HepG2 (cell line): Measurements from ENCODE around the gene ASPM. TPM values are rescaled to one million over a fixed set of nuclear protein-coding genes. Genes with fewer than 3 reads are reported as not detected.

Source experiments
- ATAC-seq: fragments of 200-7000 bp; cut with Tn5 transposase; 3 replicates; pipeline ENCODE4 v1.9.1; 2020; ENCODE audit warnings: mild to moderate bottlenecking, moderate library complexity
- BruUV-seq: library from RNA; stranded (reverse); fragments of 400-500 nt; replicated peaks from 2 replicates; lab custom pipeline; 2021; lab: Mats Ljungman, UMichigan
- CTCF ChIA-PET: fragments of 300-600 bp; formaldehyde crosslinking; extraction: SDS; loops from one replicate; lab custom pipeline; 2021; ENCODE audit warnings: low total read pairs, inconsistent platforms, low intra/inter-chr PET ratio; lab: Yijun Ruan, JAX
- POLR2A ChIA-PET: fragments of 350-600 bp; sonication (Branson Sonifier 250); formaldehyde crosslinking; loops from one replicate; lab custom pipeline; 2020; ENCODE audit warnings: antibody characterized with exemption, inconsistent platforms; lab: Yijun Ruan, JAX
- DNase-seq: peaks from one replicate; pipeline ENCODE4 v3.0.0-alpha.2; 2015; ENCODE audit warnings: low spot score
- FAIRE-seq: peaks from 3 replicates; lab custom pipeline; 2011; peaks lifted over from hg19 to GRCh38; lab: Jason Lieb, UNC
- H2AFZ ChIP-seq: one replicate; pipeline ENCODE4 v1.6.1; 2011; ENCODE audit warnings: low read length, inconsistent platforms
- H3K27ac ChIP-seq: fragments of 300-600 bp; 3 replicates; pipeline ENCODE4 v1.8.0; 2011; ENCODE audit warnings: mixed run types, mild to moderate bottlenecking, mixed read lengths, low read length, inconsistent platforms; ENCODE audit not compliant: insufficient read depth; ENCODE audit errors: extremely low read length
- H3K27me3 ChIP-seq, 2 experiments: fragments of 200-600 bp in 1 of 2; 2 replicates in 1 of 2; 3 replicates in 1 of 2; pipeline versions ENCODE4 v1.6.0 to v1.8.0; 2011; ENCODE audit warnings: low read length in 2 of 2, mild to moderate bottlenecking in 2 of 2, moderate library complexity in 2 of 2, inconsistent platforms in 1 of 2; ENCODE audit not compliant: insufficient read depth in 2 of 2, control insufficient read depth in 1 of 2
- H3K36me3 ChIP-seq, 2 experiments: fragments of 200-600 bp in 1 of 2; replicated peaks in 1 of 2; 2 replicates in 1 of 2; 3 replicates in 1 of 2; pipeline versions ENCODE4 v1.5.1 to v1.8.0; 2011; ENCODE audit warnings: low read length in 2 of 2, inconsistent platforms in 1 of 2; ENCODE audit not compliant: insufficient read depth in 2 of 2, control insufficient read depth in 1 of 2
- H3K4me1 ChIP-seq: 2 replicates; pipeline ENCODE4 v1.5.1; 2012; ENCODE audit warnings: low read length, inconsistent platforms; ENCODE audit not compliant: insufficient read depth
- H3K4me2 ChIP-seq: 2 replicates; pipeline ENCODE4 v1.6.0; 2011; ENCODE audit warnings: low read depth, low read length, inconsistent platforms
- H3K4me3 ChIP-seq, 3 experiments: fragments of 200-600 bp in 1 of 3; sonication (generic), shearing (Covaris generic) in 1 of 3; replicated peaks in 1 of 3; 2 replicates each; pipeline ENCODE4 v1.5.1; 2011 to 2016; ENCODE audit warnings: low read length in 3 of 3, inconsistent platforms in 2 of 3, low read depth in 2 of 3, mild to moderate bottlenecking in 2 of 3, control low read depth in 1 of 3, mixed read lengths in 1 of 3; ENCODE audit not compliant: insufficient read depth in 1 of 3
- H3K79me2 ChIP-seq: one replicate; pipeline ENCODE4 v1.6.1; 2011; ENCODE audit warnings: low read length, inconsistent platforms; ENCODE audit not compliant: insufficient read depth
- H3K9ac ChIP-seq: 2 replicates; pipeline ENCODE4 v1.6.0; 2011; ENCODE audit warnings: mild to moderate bottlenecking, low read depth, low read length, inconsistent platforms; ENCODE audit not compliant: insufficient read depth
- H3K9me3 ChIP-seq: 2 replicates; pipeline ENCODE4 v1.5.1; 2012; ENCODE audit warnings: mild to moderate bottlenecking, low read length
- H4K20me1 ChIP-seq: 2 replicates; pipeline ENCODE4 v1.6.0; 2011; ENCODE audit warnings: inconsistent platforms, mild to moderate bottlenecking, low read length, moderate library complexity; ENCODE audit not compliant: insufficient read depth
- FOXJ3 ChIP-seq: sonication (generic); formaldehyde crosslinking; IDR thresholded peaks from 2 replicates; pipeline ENCODE4 v1.4.0; 2020; ENCODE audit warnings: missing genetic modification reagents, mild to moderate bottlenecking, borderline replicate concordance
- MAFF ChIP-seq: IDR thresholded peaks from 2 replicates; pipeline ENCODE4 v1.6.1; 2011; ENCODE audit warnings: low read depth, low read length, improper control_type of control experiment
- MIER2 ChIP-seq: IDR thresholded peaks from 2 replicates; pipeline ENCODE4 v1.6.1; 2016; ENCODE audit warnings: missing biosample characterization, missing genetic modification reagents
- POLR2G ChIP-seq: fragments of 200-400 bp; formaldehyde crosslinking; IDR thresholded peaks from 2 replicates; pipeline ENCODE4 v1.6.1; 2018; ENCODE audit warnings: mild to moderate bottlenecking, low read depth, low read length, moderate library complexity
- REST ChIP-seq, 2 experiments: IDR thresholded peaks; 2 replicates each; pipeline ENCODE4 v1.6.1; 2011 to 2012; ENCODE audit warnings: low read length in 2 of 2, borderline replicate concordance in 1 of 2, low read depth in 1 of 2, mild to moderate bottlenecking in 1 of 2, moderate library complexity in 1 of 2
- ZNF317 ChIP-seq: sonication (generic); formaldehyde crosslinking; IDR thresholded peaks from 2 replicates; pipeline ENCODE4 v1.5.0; 2020; ENCODE audit warnings: mild to moderate bottlenecking, missing genetic modification reagents
- ZNF605 ChIP-seq: sonication (generic); formaldehyde crosslinking; IDR thresholded peaks from 2 replicates; pipeline ENCODE4 v1.8.0; 2022; ENCODE audit warnings: mild to moderate bottlenecking, missing genetic modification reagents
- ZNF609 ChIP-seq: sonication (generic); formaldehyde crosslinking; IDR thresholded peaks from 2 replicates; pipeline ENCODE4 v1.4.0; 2020; ENCODE audit warnings: mild to moderate bottlenecking, missing genetic modification reagents, borderline replicate concordance
- ZNF687 ChIP-seq: sonication (generic); formaldehyde crosslinking; IDR thresholded peaks from 2 replicates; pipeline ENCODE4 v1.5.1; 2020; ENCODE audit warnings: mild to moderate bottlenecking, missing genetic modification reagents, moderate library complexity
- ZNF720 ChIP-seq: sonication (generic); formaldehyde crosslinking; IDR thresholded peaks from 2 replicates; pipeline ENCODE4 v1.4.0; 2020; ENCODE audit warnings: missing genetic modification reagents
- WGBS: methylation state at CpG from one replicate; pipeline ENCODE4 v1.1.6; 2017; ENCODE audit warnings: low lambda C conversion rate; 5-methylcytosine and 5-hydroxymethylcytosine counted together
- in situ Hi-C: cut with HindIII; loops from 2 replicates; pipeline ENCODE4 v1.10.0; 2017; ENCODE audit warnings: low pct_unique_long_range_greater_than_20kb; ENCODE audit not compliant: extremely low pct_ligation_motif_present
- intact Hi-C: fragments of 100-400 bp; cut with micrococcal nuclease; formaldehyde crosslinking; loops from one replicate; pipeline ENCODE4 v1.10.0; 2022; ENCODE audit not compliant: unreplicated experiment
- polyA plus RNA-seq, 8 experiments: library from polyadenylated mRNA; depleted of rRNA in 3 of 8; stranded (reverse) in 7 of 8; unstranded in 1 of 8; fragments of >200 nt; fragmentation: Illumina TruSeq in 4 of 8; extraction: Trizol in 4 of 8; gene quantifications; 2 replicates each; pipeline versions ENCODE4 v1.2.1 to v1.2.3, GENCODE V29; 2011 to 2016; ENCODE audit warnings: low read depth in 4 of 8, missing spikeins in 1 of 8, mixed read lengths in 1 of 8; ENCODE audit not compliant: insufficient read depth in 1 of 8
- total RNA-seq, 5 experiments: library from RNA; depleted of rRNA; stranded (reverse); fragments of >200 nt; fragmentation: Illumina TruSeq; extraction: Trizol; gene quantifications; 2 replicates each; pipeline ENCODE4 v1.2.3, GENCODE V29; 2016; ENCODE audit warnings: low read depth in 1 of 5

Gene ASPM
- total and polyA plus RNA-seq, 2 of the 13 experiments (the other 11 are each of a cell fraction or from before 2014, with no cell fraction given): 7.7 to 29.1 TPM

GRCh38 chr1:197041486-197042353 lies 104.7 kb downstream of the ASPM start:
- in situ Hi-C loops: no loop called here
- POLR2A ChIA-PET: no interaction called here
- no peak overlapping the region for H2AFZ ChIP-seq
- no peaks in the 10 kb centered on the region for H3K79me2 ChIP-seq
- no peak overlapping the region for H3K4me3 ChIP-seq
- WGBS: 74% methylated on average over 7 of the region's 7 CpGs
- no TSS peak for BruUV-seq
- no peaks in the 10 kb centered on the region for H3K36me3 ChIP-seq
- intact Hi-C loops: no loop called here
- no peak overlapping the region for H3K27ac ChIP-seq
- ATAC-seq (no peak), FAIRE-seq (no peak), DNase-seq (no peak)
- H3K9me3 ChIP-seq: no peaks in the 10 kb centered on the region
- peaks cover 14% of the 10 kb centered on the region for H3K4me1 ChIP-seq
- H4K20me1 ChIP-seq: no peaks in the 10 kb centered on the region
- CTCF ChIA-PET: no interaction called here
- no peak overlapping the region for H3K4me2 ChIP-seq
- H3K9ac ChIP-seq: no peak overlapping the region
- no peaks in the 10 kb centered on the region for H3K27me3 ChIP-seq
- TF ChIP-seq MAFF (no peak), ZNF687 (CRISPR knock-in tag) (no peak), FOXJ3 (CRISPR knock-in tag) (no peak), ZNF605 (no peak), ZNF609 (CRISPR knock-in tag) (no peak), REST (IDR thresholded peaks at IDR 0.05; ENCODE audit: borderline replicate concordance in 1 of 2, low read depth in 1 of 2, low read length in 2 of 2) (no peak), POLR2G (no peak), ZNF720 (CRISPR knock-in tag) (no peak), MIER2 (CRISPR knock-in tag) (no peak), ZNF317 (CRISPR knock-in tag) (no peak)
